Liver (tissue), 9 donors: ENCODE results near the gene SLC12A1. TPM values are rescaled to one million over a fixed set of nuclear protein-coding genes. Genes with fewer than 3 reads are reported as not detected.

Experiments used
- DNase-seq: peaks from one replicate; pipeline ENCODE4 v3.0.0-alpha.2; 2017; ENCODE audit warnings: low spot score
- H3K27ac ChIP-seq, 2 donors: one replicate each; pipeline ENCODE4 v1.7.0; 2013; ENCODE audit warnings: inconsistent platforms in 2 of 2, low read length in 2 of 2, control low read depth in 1 of 2, low read depth in 1 of 2, mild to moderate bottlenecking in 1 of 2
- H3K27me3 ChIP-seq, 4 donors: one replicate each; pipeline versions ENCODE4 v1.6.1 to v1.7.0; 2013; ENCODE audit warnings: low read length in 3 of 4, inconsistent platforms in 1 of 4, mild to moderate bottlenecking in 1 of 4, moderate library complexity in 1 of 4; ENCODE audit not compliant: control insufficient read depth in 4 of 4, insufficient read depth in 4 of 4
- H3K36me3 ChIP-seq, 4 donors: one replicate each; pipeline versions ENCODE4 v1.6.1 to v1.7.0; 2013; ENCODE audit warnings: low read length in 3 of 4, mild to moderate bottlenecking in 3 of 4, low read depth in 1 of 4, moderate library complexity in 1 of 4; ENCODE audit not compliant: control insufficient read depth in 4 of 4, insufficient read depth in 3 of 4
- H3K4me1 ChIP-seq, 4 donors: one replicate each; pipeline versions ENCODE4 v1.6.1 to v1.7.0; 2013; ENCODE audit warnings: low read length in 3 of 4, mild to moderate bottlenecking in 3 of 4, moderate library complexity in 1 of 4; ENCODE audit not compliant: control insufficient read depth in 4 of 4, insufficient read depth in 4 of 4
- H3K4me3 ChIP-seq, 3 donors: one replicate each; pipeline versions ENCODE4 v1.6.1 to v1.7.0; 2013; ENCODE audit warnings: low read length in 3 of 3, control low read depth in 1 of 3, low read depth in 1 of 3, mild to moderate bottlenecking in 1 of 3
- H3K9ac ChIP-seq, 2 donors: one replicate each; pipeline ENCODE4 v1.7.0; 2013; ENCODE audit warnings: low read length in 2 of 2, mild to moderate bottlenecking in 2 of 2, moderate library complexity in 2 of 2, control low read depth in 1 of 2, low read depth in 1 of 2
- H3K9me3 ChIP-seq, 4 donors: one replicate each; pipeline versions ENCODE4 v1.6.1 to v1.7.0; 2013; ENCODE audit warnings: low read length in 3 of 4; ENCODE audit not compliant: control insufficient read depth in 4 of 4
- EGR1 ChIP-seq, 2 donors: IDR thresholded peaks; 2 replicates each; pipeline ENCODE4 v1.6.1; 2016 to 2018; ENCODE audit warnings: antibody characterized with exemption in 2 of 2, low read depth in 2 of 2
- FOXA1 ChIP-seq: IDR thresholded peaks from 2 replicates; pipeline ENCODE4 v1.6.1; 2016; ENCODE audit warnings: antibody characterized with exemption
- FOXA2 ChIP-seq: IDR thresholded peaks from 2 replicates; pipeline ENCODE4 v1.6.1; 2016; ENCODE audit warnings: antibody characterized with exemption
- GABPA ChIP-seq, 2 donors: IDR thresholded peaks in 1 of 2; conservative IDR thresholded peaks in 1 of 2; 2 replicates each; pipeline ENCODE4 v1.6.1; 2016; ENCODE audit warnings: antibody characterized with exemption in 2 of 2, mild to moderate bottlenecking in 1 of 2, moderate library complexity in 1 of 2
- HNF4A ChIP-seq, 2 donors: conservative IDR thresholded peaks; 2 replicates each; pipeline ENCODE4 v1.6.1; 2016; ENCODE audit warnings: antibody characterized with exemption in 2 of 2, mild to moderate bottlenecking in 2 of 2
- HNF4G ChIP-seq: IDR thresholded peaks from 2 replicates; pipeline ENCODE4 v1.6.1; 2016; ENCODE audit warnings: antibody characterized with exemption
- JUND ChIP-seq, 2 donors: IDR thresholded peaks; 2 replicates each; pipeline ENCODE4 v1.6.1; 2016; ENCODE audit warnings: antibody characterized with exemption in 2 of 2
- NR2F2 ChIP-seq: IDR thresholded peaks from 2 replicates; pipeline ENCODE4 v1.6.1; 2016; ENCODE audit warnings: antibody characterized with exemption
- RAD21 ChIP-seq, 2 donors: IDR thresholded peaks; 2 replicates each; pipeline ENCODE4 v1.6.1; 2016; ENCODE audit warnings: antibody characterized with exemption in 2 of 2, mild to moderate bottlenecking in 2 of 2
- RXRA ChIP-seq, 2 donors: IDR thresholded peaks; 2 replicates each; pipeline ENCODE4 v1.6.1; 2017 to 2018; ENCODE audit warnings: antibody characterized with exemption in 2 of 2, mild to moderate bottlenecking in 1 of 2
- SP1 ChIP-seq: IDR thresholded peaks from 2 replicates; pipeline ENCODE4 v1.6.1; 2018; ENCODE audit warnings: antibody characterized with exemption, mild to moderate bottlenecking
- TAF1 ChIP-seq: conservative IDR thresholded peaks from 2 replicates; pipeline ENCODE4 v1.6.1; 2016; ENCODE audit warnings: antibody characterized with exemption, mild to moderate bottlenecking
- YY1 ChIP-seq: IDR thresholded peaks from 2 replicates; pipeline ENCODE4 v1.6.1; 2016; ENCODE audit warnings: antibody characterized with exemption, mild to moderate bottlenecking
- WGBS: extraction: QIAGEN DNeasy Blood & Tissue Kit; methylation state at CpG from one replicate; pipeline ENCODE4 v1.1.7; 2013; 5-methylcytosine and 5-hydroxymethylcytosine counted together
- polyA plus RNA-seq, 2 donors: library from polyadenylated mRNA; stranded (reverse) in 1 of 2; unstranded in 1 of 2; fragments of 200-250 nt in 1 of 2; fragments of >200 nt in 1 of 2; fragmentation: Nextera tagmentation in 1 of 2; extraction: Ambion mirVana in 1 of 2; gene quantifications; one replicate each; pipeline versions ENCODE4 v1.2.1 to v1.2.3, GENCODE V29; 2013 to 2015
- total RNA-seq, 2 donors: library from RNA; depleted of rRNA; stranded (reverse); fragments of >200 nt; gene quantifications; one replicate each; pipeline ENCODE4 v1.2.3, GENCODE V29; 2014
- TF ChIP-seq, protein P1 (sequence below): IDR thresholded peaks from 2 replicates; pipeline ENCODE4 v1.6.1; 2016; ENCODE audit warnings: antibody characterized with exemption
- TF ChIP-seq, protein P2 (sequence below): IDR thresholded peaks from 2 replicates; pipeline ENCODE4 v1.6.1; 2016; ENCODE audit warnings: antibody characterized with exemption
- TF ChIP-seq, protein P3 (sequence below): IDR thresholded peaks from 2 replicates; pipeline ENCODE4 v1.6.1; 2016; ENCODE audit warnings: antibody characterized with exemption
- TF ChIP-seq, protein P4 (sequence below): IDR thresholded peaks from 2 replicates; pipeline ENCODE4 v1.6.1; 2016; ENCODE audit warnings: antibody characterized with exemption, mild to moderate bottlenecking
- TF ChIP-seq, protein P5 (sequence below): fragments of 150-350 bp; IDR thresholded peaks from 2 replicates; pipeline ENCODE4 v1.5.1; 2017; ENCODE audit warnings: improper control_type of control experiment, low read depth, low read length; ENCODE audit not compliant: missing input control
- donor health status: healthy.
- donor health status: healthy.
- donor health status: healthy.
- donor health status: healthy.
- donor health status: healthy.

The SLC12A1 gene
- total and polyA plus RNA-seq, 4 donors: 0.03 to 0.42 (median 0.09) TPM

DNA sequence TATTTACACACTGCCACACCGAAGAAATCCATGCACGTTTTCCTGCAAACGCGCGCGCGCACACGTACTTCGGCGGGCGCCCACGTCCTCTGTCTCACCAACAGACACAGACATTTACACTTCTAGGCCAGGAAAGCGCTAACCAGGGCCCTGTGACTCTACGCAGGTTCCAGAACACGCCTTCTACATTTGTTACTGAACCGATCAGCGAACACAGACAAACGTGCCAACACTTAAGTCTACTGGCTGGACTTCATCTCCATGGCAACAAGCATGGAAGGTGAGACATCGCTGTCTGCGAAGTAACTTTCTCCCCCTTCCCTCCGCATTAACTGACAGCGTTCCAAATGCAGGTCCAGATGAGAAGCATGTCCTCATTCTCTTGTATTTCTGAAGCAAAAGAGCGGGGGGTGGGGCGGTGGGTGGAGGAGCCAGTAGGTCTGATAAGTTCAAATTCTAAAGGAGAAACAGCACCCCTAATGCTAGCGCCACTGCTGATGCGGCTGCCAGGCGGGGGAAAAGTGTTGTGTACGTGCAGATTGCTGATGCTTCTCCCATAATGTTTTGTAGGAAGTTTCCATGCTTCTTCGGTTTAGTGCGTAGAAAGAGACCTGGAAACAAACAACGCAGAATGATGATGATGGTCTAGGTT, 14.4 kb upstream of the SLC12A1 start, which contains the start of gene CTXN2:
Gene CTXN2, plus strand, starts transcription at position 92 of the 652 bp plus-strand sequence. CDS start 9,636 bp downstream, outside the sequence.
- TF ChIP-seq JUND (IDR thresholded peaks at IDR 0.05) (no peak), YY1 (no peak), HNF4A (conservative IDR thresholded peaks at IDR 0.05) (no peak), NR2F2 (no peak), SP1 (no peak), TAF1 (no peak), RXRA (IDR thresholded peaks at IDR 0.05) (no peak), RAD21 (IDR thresholded peaks at IDR 0.05) (no peak), FOXA1 (no peak), HNF4G (no peak), GABPA (IDR thresholded peaks at IDR 0.05 in 1 of 2, conservative IDR thresholded peaks at IDR 0.05 in 1 of 2) (no peak), EGR1 (IDR thresholded peaks at IDR 0.05; ENCODE audit: low read depth in 2 of 2) (no peak), FOXA2 (no peak)
- TF ChIP-seq, protein P1, sequence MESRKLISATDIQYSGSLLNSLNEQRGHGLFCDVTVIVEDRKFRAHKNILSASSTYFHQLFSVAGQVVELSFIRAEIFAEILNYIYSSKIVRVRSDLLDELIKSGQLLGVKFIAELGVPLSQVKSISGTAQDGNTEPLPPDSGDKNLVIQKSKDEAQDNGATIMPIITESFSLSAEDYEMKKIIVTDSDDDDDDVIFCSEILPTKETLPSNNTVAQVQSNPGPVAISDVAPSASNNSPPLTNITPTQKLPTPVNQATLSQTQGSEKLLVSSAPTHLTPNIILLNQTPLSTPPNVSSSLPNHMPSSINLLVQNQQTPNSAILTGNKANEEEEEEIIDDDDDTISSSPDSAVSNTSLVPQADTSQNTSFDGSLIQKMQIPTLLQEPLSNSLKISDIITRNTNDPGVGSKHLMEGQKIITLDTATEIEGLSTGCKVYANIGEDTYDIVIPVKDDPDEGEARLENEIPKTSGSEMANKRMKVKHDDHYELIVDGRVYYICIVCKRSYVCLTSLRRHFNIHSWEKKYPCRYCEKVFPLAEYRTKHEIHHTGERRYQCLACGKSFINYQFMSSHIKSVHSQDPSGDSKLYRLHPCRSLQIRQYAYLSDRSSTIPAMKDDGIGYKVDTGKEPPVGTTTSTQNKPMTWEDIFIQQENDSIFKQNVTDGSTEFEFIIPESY: no peak
- TF ChIP-seq, protein P2, sequence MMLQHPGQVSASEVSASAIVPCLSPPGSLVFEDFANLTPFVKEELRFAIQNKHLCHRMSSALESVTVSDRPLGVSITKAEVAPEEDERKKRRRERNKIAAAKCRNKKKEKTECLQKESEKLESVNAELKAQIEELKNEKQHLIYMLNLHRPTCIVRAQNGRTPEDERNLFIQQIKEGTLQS: no peak
- TF ChIP-seq, protein P3, sequence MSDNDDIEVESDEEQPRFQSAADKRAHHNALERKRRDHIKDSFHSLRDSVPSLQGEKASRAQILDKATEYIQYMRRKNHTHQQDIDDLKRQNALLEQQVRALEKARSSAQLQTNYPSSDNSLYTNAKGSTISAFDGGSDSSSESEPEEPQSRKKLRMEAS: no peak
- TF ChIP-seq, protein P4, sequence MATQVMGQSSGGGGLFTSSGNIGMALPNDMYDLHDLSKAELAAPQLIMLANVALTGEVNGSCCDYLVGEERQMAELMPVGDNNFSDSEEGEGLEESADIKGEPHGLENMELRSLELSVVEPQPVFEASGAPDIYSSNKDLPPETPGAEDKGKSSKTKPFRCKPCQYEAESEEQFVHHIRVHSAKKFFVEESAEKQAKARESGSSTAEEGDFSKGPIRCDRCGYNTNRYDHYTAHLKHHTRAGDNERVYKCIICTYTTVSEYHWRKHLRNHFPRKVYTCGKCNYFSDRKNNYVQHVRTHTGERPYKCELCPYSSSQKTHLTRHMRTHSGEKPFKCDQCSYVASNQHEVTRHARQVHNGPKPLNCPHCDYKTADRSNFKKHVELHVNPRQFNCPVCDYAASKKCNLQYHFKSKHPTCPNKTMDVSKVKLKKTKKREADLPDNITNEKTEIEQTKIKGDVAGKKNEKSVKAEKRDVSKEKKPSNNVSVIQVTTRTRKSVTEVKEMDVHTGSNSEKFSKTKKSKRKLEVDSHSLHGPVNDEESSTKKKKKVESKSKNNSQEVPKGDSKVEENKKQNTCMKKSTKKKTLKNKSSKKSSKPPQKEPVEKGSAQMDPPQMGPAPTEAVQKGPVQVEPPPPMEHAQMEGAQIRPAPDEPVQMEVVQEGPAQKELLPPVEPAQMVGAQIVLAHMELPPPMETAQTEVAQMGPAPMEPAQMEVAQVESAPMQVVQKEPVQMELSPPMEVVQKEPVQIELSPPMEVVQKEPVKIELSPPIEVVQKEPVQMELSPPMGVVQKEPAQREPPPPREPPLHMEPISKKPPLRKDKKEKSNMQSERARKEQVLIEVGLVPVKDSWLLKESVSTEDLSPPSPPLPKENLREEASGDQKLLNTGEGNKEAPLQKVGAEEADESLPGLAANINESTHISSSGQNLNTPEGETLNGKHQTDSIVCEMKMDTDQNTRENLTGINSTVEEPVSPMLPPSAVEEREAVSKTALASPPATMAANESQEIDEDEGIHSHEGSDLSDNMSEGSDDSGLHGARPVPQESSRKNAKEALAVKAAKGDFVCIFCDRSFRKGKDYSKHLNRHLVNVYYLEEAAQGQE: no peak
- TF ChIP-seq, protein P5, sequence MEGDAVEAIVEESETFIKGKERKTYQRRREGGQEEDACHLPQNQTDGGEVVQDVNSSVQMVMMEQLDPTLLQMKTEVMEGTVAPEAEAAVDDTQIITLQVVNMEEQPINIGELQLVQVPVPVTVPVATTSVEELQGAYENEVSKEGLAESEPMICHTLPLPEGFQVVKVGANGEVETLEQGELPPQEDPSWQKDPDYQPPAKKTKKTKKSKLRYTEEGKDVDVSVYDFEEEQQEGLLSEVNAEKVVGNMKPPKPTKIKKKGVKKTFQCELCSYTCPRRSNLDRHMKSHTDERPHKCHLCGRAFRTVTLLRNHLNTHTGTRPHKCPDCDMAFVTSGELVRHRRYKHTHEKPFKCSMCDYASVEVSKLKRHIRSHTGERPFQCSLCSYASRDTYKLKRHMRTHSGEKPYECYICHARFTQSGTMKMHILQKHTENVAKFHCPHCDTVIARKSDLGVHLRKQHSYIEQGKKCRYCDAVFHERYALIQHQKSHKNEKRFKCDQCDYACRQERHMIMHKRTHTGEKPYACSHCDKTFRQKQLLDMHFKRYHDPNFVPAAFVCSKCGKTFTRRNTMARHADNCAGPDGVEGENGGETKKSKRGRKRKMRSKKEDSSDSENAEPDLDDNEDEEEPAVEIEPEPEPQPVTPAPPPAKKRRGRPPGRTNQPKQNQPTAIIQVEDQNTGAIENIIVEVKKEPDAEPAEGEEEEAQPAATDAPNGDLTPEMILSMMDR: no peak
- no peaks in the 10 kb centered on the region for H3K36me3 ChIP-seq
- H3K27me3 ChIP-seq: peaks cover 0 to 9% (median 0%) of the 10 kb centered on the region in 4 donors
- DNase-seq: no peak
- no peak within 1 kb of the TSS for H3K4me3 ChIP-seq
- no peak within 1 kb of the TSS for H3K9ac ChIP-seq
- 9% methylated on average over 31 of the region's 31 CpGs for WGBS
- H3K27ac ChIP-seq: no peak within 1 kb of the TSS
- no peaks in the 10 kb centered on the region for H3K9me3 ChIP-seq
- no peaks in the 10 kb centered on the region for H3K4me1 ChIP-seq
